Measurements from ENCODE around the gene RIPOR3. TPM values are rescaled to one million over a fixed set of nuclear protein-coding genes. Genes with fewer than 3 reads are reported as not detected.

RIPOR3 gene
- total RNA-seq, 2 donors from 2014 or later: 4.5 to 8.4 TPM

GRCh38 chr20:50675671-50676376, 15.5 kb downstream of the RIPOR3 start:
- no peak for TF ChIP-seq CTCF (IDR thresholded peaks at IDR 0.05)
- DNase-seq (ENCODE audit: low spot score) (no peak), ATAC-seq (ENCODE audit: insufficient number of reproducible peaks, low FRiP score, low read depth) (no peak)
- no peak overlapping the region for H3K27ac ChIP-seq
- no peaks in the 10 kb centered on the region for H3K36me3 ChIP-seq
- no peaks in the 10 kb centered on the region for H3K4me1 ChIP-seq (ENCODE audit: control insufficient read depth in 1 of 2, low read depth in 2 of 2)
- no peak overlapping the region for H3K4me3 ChIP-seq
- no peaks in the 10 kb centered on the region for H3K27me3 ChIP-seq (replicated peaks; ENCODE audit: insufficient read depth)
- no peaks in the 10 kb centered on the region for H3K9me3 ChIP-seq

- H3K27ac ChIP-seq: no peak overlapping the region
- no peak overlapping the region for H3K4me3 ChIP-seq
- no peak for DNase-seq (ENCODE audit: low spot score)
- no peaks in the 10 kb centered on the region for H3K36me3 ChIP-seq
- H3K4me1 ChIP-seq (ENCODE audit: control insufficient read depth in 1 of 2, low read depth in 2 of 2): no peaks in the 10 kb centered on the region
- no peaks in the 10 kb centered on the region for H3K9me3 ChIP-seq
- TF ChIP-seq CTCF (IDR thresholded peaks at IDR 0.05): no peak
- H3K27me3 ChIP-seq (replicated peaks; ENCODE audit: insufficient read depth): no peaks in the 10 kb centered on the region
- ATAC-seq (ENCODE audit: insufficient number of reproducible peaks, low FRiP score, low read depth): no peak
Measured at GRCh38 chr20:50674138-50674825, 17.1 kb downstream of the RIPOR3 start.

- Histone ChIP-seq H3K27me3 (replicated peaks; ENCODE audit: insufficient read depth) (no peaks in the 10 kb centered on the region), H3K36me3 (no peaks in the 10 kb centered on the region), H3K9me3 (no peaks in the 10 kb centered on the region), H3K4me1 (ENCODE audit: control insufficient read depth in 1 of 2, low read depth in 2 of 2) (no peaks in the 10 kb centered on the region), H3K27ac (no peak overlapping the region), H3K4me3 (no peak overlapping the region)
- DNase-seq (ENCODE audit: low spot score): no peak
- ATAC-seq (ENCODE audit: insufficient number of reproducible peaks, low FRiP score, low read depth): no peak
- no peak for TF ChIP-seq CTCF (IDR thresholded peaks at IDR 0.05)
Measured at GRCh38 chr20:50673466-50674137, 17.7 kb downstream of the RIPOR3 start.

DNA sequence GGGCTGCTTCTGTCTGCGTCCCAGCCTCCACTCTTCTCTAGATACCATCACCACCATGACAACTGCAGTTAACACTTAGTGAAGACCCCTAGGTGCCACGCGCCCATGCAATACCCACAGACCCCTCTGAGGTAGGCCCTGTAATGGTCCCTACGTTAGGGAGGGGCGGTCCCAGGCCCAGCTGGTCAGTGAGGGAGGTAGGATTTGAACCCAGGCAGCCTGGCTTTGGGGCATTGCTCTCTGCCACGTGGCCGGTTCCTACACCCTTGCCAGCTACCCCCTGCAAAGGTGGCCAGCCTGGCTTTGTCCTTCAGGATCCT, 18.2 kb downstream of the RIPOR3 start:
- Histone ChIP-seq H3K4me1 (ENCODE audit: control insufficient read depth in 1 of 2, low read depth in 2 of 2) (no peaks in the 10 kb centered on the region), H3K9me3 (no peaks in the 10 kb centered on the region), H3K36me3 (no peaks in the 10 kb centered on the region), H3K27ac (no peak overlapping the region), H3K4me3 (no peak overlapping the region), H3K27me3 (replicated peaks; ENCODE audit: insufficient read depth) (no peaks in the 10 kb centered on the region)
- ATAC-seq (ENCODE audit: insufficient number of reproducible peaks, low FRiP score, low read depth): no peak
- DNase-seq (ENCODE audit: low spot score): no peak
- no peak for TF ChIP-seq CTCF (IDR thresholded peaks at IDR 0.05)

GRCh38 chr20:50672400-50673145, 18.8 kb downstream of the RIPOR3 start:
- no peaks in the 10 kb centered on the region for H3K27me3 ChIP-seq (replicated peaks; ENCODE audit: insufficient read depth)
- H3K36me3 ChIP-seq: no peaks in the 10 kb centered on the region
- H3K9me3 ChIP-seq: no peaks in the 10 kb centered on the region
- H3K4me3 ChIP-seq: no peak overlapping the region
- DNase-seq (ENCODE audit: low spot score) (no peak), ATAC-seq (ENCODE audit: insufficient number of reproducible peaks, low FRiP score, low read depth) (no peak)
- TF ChIP-seq CTCF (IDR thresholded peaks at IDR 0.05): no peak
- no peak overlapping the region for H3K27ac ChIP-seq
- no peaks in the 10 kb centered on the region for H3K4me1 ChIP-seq (ENCODE audit: control insufficient read depth in 1 of 2, low read depth in 2 of 2)
